ENCODE results near the gene WDFY1.

- TF ChIP-seq EZH2 (IDR thresholded peaks at IDR 0.05), result no peak
- TF ChIP-seq EZH2phosphoT487 (IDR thresholded peaks at IDR 0.05; ENCODE audit: borderline replicate concordance), result no peak
- TF ChIP-seq SRF (IDR thresholded peaks at IDR 0.05; ENCODE audit: low read depth), result no peak
- no peak for TF ChIP-seq POLR2A (IDR thresholded peaks at IDR 0.05; ENCODE audit: borderline replicate concordance, extremely low read depth, insufficient read depth, insufficient read length)
Measured at GRCh38 chr2:223873672-223874071, 71.5 kb downstream of the WDFY1 start.

All from HCT116 (cell line).